Lower leg skin (tissue), 3 donors: ENCODE data around the gene PLPPR1.

Experiments
- POLR2A ChIP-seq, 2 donors: fragments of 450-650 bp; IDR thresholded peaks; one replicate each; pipeline ENCODE4 v1.6.1; 2016 to 2017; ENCODE audit warnings: antibody characterized with exemption in 2 of 2, mild to moderate bottlenecking in 1 of 2, moderate library complexity in 1 of 2
- TF ChIP-seq, protein P1 (sequence below), 3 donors: fragments of 450-650 bp; IDR thresholded peaks; one replicate each; pipeline ENCODE4 v1.5.1; 2016; ENCODE audit warnings: antibody characterized with exemption in 3 of 3, mild to moderate bottlenecking in 3 of 3, moderate library complexity in 2 of 3

DNA sequence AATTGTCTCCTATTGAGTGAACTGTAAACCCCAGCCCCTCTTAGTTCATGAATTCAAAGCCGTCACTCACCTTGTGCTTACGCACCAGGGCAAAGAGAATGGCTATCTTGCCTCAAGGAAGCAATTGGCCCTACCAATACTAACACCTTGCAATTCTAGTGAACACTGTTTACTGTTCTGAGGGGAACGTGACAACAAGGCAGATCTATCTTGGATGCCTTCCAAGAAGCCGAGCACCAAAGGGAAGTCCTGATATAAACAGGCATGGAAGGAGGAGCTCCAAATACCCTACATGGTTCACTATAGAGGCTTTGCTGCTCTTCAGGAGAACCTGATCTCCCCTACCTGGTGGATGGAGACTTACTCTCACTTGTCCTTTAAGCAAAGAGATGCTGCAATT lies 1.7 kb upstream of the PLPPR1 start:
- TF ChIP-seq, protein P1, sequence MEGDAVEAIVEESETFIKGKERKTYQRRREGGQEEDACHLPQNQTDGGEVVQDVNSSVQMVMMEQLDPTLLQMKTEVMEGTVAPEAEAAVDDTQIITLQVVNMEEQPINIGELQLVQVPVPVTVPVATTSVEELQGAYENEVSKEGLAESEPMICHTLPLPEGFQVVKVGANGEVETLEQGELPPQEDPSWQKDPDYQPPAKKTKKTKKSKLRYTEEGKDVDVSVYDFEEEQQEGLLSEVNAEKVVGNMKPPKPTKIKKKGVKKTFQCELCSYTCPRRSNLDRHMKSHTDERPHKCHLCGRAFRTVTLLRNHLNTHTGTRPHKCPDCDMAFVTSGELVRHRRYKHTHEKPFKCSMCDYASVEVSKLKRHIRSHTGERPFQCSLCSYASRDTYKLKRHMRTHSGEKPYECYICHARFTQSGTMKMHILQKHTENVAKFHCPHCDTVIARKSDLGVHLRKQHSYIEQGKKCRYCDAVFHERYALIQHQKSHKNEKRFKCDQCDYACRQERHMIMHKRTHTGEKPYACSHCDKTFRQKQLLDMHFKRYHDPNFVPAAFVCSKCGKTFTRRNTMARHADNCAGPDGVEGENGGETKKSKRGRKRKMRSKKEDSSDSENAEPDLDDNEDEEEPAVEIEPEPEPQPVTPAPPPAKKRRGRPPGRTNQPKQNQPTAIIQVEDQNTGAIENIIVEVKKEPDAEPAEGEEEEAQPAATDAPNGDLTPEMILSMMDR (IDR thresholded peaks at IDR 0.05), result no peak
- TF ChIP-seq POLR2A (IDR thresholded peaks at IDR 0.05), result no peak
